ENCODE results near the gene CAGE1.
A peak's percentile ranks its signal among the peaks of the same experiment; 100 is the strongest.

CAGE1 gene

GRCh38 chr6:7418238-7418905, 28.8 kb upstream of the CAGE1 start:
- Mint-ChIP-seq H3K9me3 (ENCODE audit: low read depth) (no peaks in the 10 kb centered on the region), H3K4me1 (ENCODE audit: low read depth) (peaks cover 2% of the 10 kb centered on the region), H3K36me3 (peaks cover 24% of the 10 kb centered on the region), H3K27me3 (no peaks in the 10 kb centered on the region), H3K27ac (peak overlapping the region; percentile 37), H3K4me3 (no peak overlapping the region)

GRCh38 chr6:7417684-7418083, 28.1 kb upstream of the CAGE1 start:
- Mint-ChIP-seq H3K27ac (peak overlapping the region; percentile 37), H3K4me3 (no peak overlapping the region), H3K9me3 (ENCODE audit: low read depth) (no peaks in the 10 kb centered on the region)

GRCh38 chr6:7414811-7415210, 25.3 kb upstream of the CAGE1 start:
- H3K27me3 Mint-ChIP-seq, result no peaks in the 10 kb centered on the region
- no peak overlapping the region for H3K4me3 Mint-ChIP-seq
- H3K36me3 Mint-ChIP-seq, result peaks cover 26% of the 10 kb centered on the region
- H3K27ac Mint-ChIP-seq, result no peak overlapping the region
- H3K4me1 Mint-ChIP-seq (ENCODE audit: low read depth), result peaks cover 2% of the 10 kb centered on the region
- no peaks in the 10 kb centered on the region for H3K9me3 Mint-ChIP-seq (ENCODE audit: low read depth)

More at GRCh38 chr6:7417684-7418083, 28.1 kb upstream of the CAGE1 start:
- Mint-ChIP-seq H3K4me1 (ENCODE audit: low read depth) (peaks cover 2% of the 10 kb centered on the region), H3K36me3 (peaks cover 21% of the 10 kb centered on the region), H3K27me3 (no peaks in the 10 kb centered on the region)

- H3K27me3 Mint-ChIP-seq, result no peaks in the 10 kb centered on the region
- no peak overlapping the region for H3K4me3 Mint-ChIP-seq
- no peaks in the 10 kb centered on the region for H3K9me3 Mint-ChIP-seq (ENCODE audit: low read depth)
- H3K36me3 Mint-ChIP-seq, result peaks cover 22% of the 10 kb centered on the region
- H3K4me1 Mint-ChIP-seq (ENCODE audit: low read depth), result no peaks in the 10 kb centered on the region
- H3K27ac Mint-ChIP-seq, result no peak overlapping the region
Measured at GRCh38 chr6:7413151-7413823, 23.7 kb upstream of the CAGE1 start.

GRCh38 chr6:7411328-7411727, 21.8 kb upstream of the CAGE1 start:
- no peaks in the 10 kb centered on the region for H3K9me3 Mint-ChIP-seq (ENCODE audit: low read depth)
- no peak overlapping the region for H3K4me3 Mint-ChIP-seq
- H3K27ac Mint-ChIP-seq, result no peak overlapping the region
- peaks cover under 1% of the 10 kb centered on the region for H3K4me1 Mint-ChIP-seq (ENCODE audit: low read depth)
- H3K27me3 Mint-ChIP-seq, result no peaks in the 10 kb centered on the region
- peaks cover 14% of the 10 kb centered on the region for H3K36me3 Mint-ChIP-seq

- H3K36me3 Mint-ChIP-seq, result peaks cover 15% of the 10 kb centered on the region
- no peak overlapping the region for H3K27ac Mint-ChIP-seq
- peaks cover 1% of the 10 kb centered on the region for H3K4me1 Mint-ChIP-seq (ENCODE audit: low read depth)
- H3K4me3 Mint-ChIP-seq, result no peak overlapping the region
- no peaks in the 10 kb centered on the region for H3K27me3 Mint-ChIP-seq
- H3K9me3 Mint-ChIP-seq (ENCODE audit: low read depth), result no peaks in the 10 kb centered on the region
Measured at GRCh38 chr6:7410851-7411250, 21.3 kb upstream of the CAGE1 start.

GRCh38 chr6:7409740-7410139, 20.2 kb upstream of the CAGE1 start:
- no peak overlapping the region for H3K27ac Mint-ChIP-seq
- H3K36me3 Mint-ChIP-seq, result peaks cover 20% of the 10 kb centered on the region
- H3K4me1 Mint-ChIP-seq (ENCODE audit: low read depth), result peaks cover 1% of the 10 kb centered on the region
- no peak overlapping the region for H3K4me3 Mint-ChIP-seq
- no peaks in the 10 kb centered on the region for H3K9me3 Mint-ChIP-seq (ENCODE audit: low read depth)
- H3K27me3 Mint-ChIP-seq, result no peaks in the 10 kb centered on the region

- Mint-ChIP-seq H3K27ac (no peak overlapping the region), H3K4me3 (no peak overlapping the region), H3K27me3 (no peaks in the 10 kb centered on the region), H3K9me3 (ENCODE audit: low read depth) (no peaks in the 10 kb centered on the region), H3K36me3 (peaks cover 23% of the 10 kb centered on the region), H3K4me1 (ENCODE audit: low read depth) (peaks cover 1% of the 10 kb centered on the region)
Measured at GRCh38 chr6:7406743-7407142, 17.2 kb upstream of the CAGE1 start.

GRCh38 chr6:7404546-7404945, 15.0 kb upstream of the CAGE1 start:
- no peaks in the 10 kb centered on the region for H3K27me3 Mint-ChIP-seq
- no peak overlapping the region for H3K27ac Mint-ChIP-seq
- peaks cover 26% of the 10 kb centered on the region for H3K36me3 Mint-ChIP-seq
- no peak overlapping the region for H3K4me3 Mint-ChIP-seq
- H3K4me1 Mint-ChIP-seq (ENCODE audit: low read depth), result peaks cover 1% of the 10 kb centered on the region
- H3K9me3 Mint-ChIP-seq (ENCODE audit: low read depth), result no peaks in the 10 kb centered on the region

GRCh38 chr6:7402716-7403115, 13.2 kb upstream of the CAGE1 start:
- no peak overlapping the region for H3K27ac Mint-ChIP-seq
- no peaks in the 10 kb centered on the region for H3K27me3 Mint-ChIP-seq
- peaks cover 4% of the 10 kb centered on the region for H3K4me1 Mint-ChIP-seq (ENCODE audit: low read depth)
- no peaks in the 10 kb centered on the region for H3K9me3 Mint-ChIP-seq (ENCODE audit: low read depth)
- H3K4me3 Mint-ChIP-seq, result no peak overlapping the region
- H3K36me3 Mint-ChIP-seq, result peaks cover 27% of the 10 kb centered on the region

GRCh38 chr6:7401075-7401474, 11.5 kb upstream of the CAGE1 start:
- no peak overlapping the region for H3K27ac Mint-ChIP-seq
- peaks cover 24% of the 10 kb centered on the region for H3K36me3 Mint-ChIP-seq
- H3K4me3 Mint-ChIP-seq, result no peak overlapping the region
- H3K27me3 Mint-ChIP-seq, result no peaks in the 10 kb centered on the region
- H3K9me3 Mint-ChIP-seq (ENCODE audit: low read depth), result no peaks in the 10 kb centered on the region
- H3K4me1 Mint-ChIP-seq (ENCODE audit: low read depth), result peaks cover 3% of the 10 kb centered on the region

GRCh38 chr6:7392402-7392801, 2.9 kb upstream of the CAGE1 start:
- H3K36me3 Mint-ChIP-seq, result peaks cover 16% of the 10 kb centered on the region
- H3K9me3 Mint-ChIP-seq (ENCODE audit: low read depth), result no peaks in the 10 kb centered on the region
- H3K27me3 Mint-ChIP-seq, result no peaks in the 10 kb centered on the region
- peaks cover 49% of the 10 kb centered on the region for H3K4me1 Mint-ChIP-seq (ENCODE audit: low read depth)
- H3K27ac Mint-ChIP-seq, result no peak overlapping the region
- peak overlapping the region; percentile 97 for H3K4me3 Mint-ChIP-seq

GRCh38 chr6:7391151-7391550, 1.6 kb upstream of the CAGE1 start:
- H3K4me1 Mint-ChIP-seq (ENCODE audit: low read depth), result peaks cover 49% of the 10 kb centered on the region
- no peaks in the 10 kb centered on the region for H3K9me3 Mint-ChIP-seq (ENCODE audit: low read depth)
- peaks cover 16% of the 10 kb centered on the region for H3K36me3 Mint-ChIP-seq
- no peaks in the 10 kb centered on the region for H3K27me3 Mint-ChIP-seq
- H3K27ac Mint-ChIP-seq, result peak overlapping the region; percentile 99
- peak overlapping the region; percentile 97 for H3K4me3 Mint-ChIP-seq

- Mint-ChIP-seq H3K4me3 (peak overlapping the region; percentile 97), H3K27ac (peak overlapping the region; percentile 99), H3K9me3 (ENCODE audit: low read depth) (no peaks in the 10 kb centered on the region), H3K27me3 (no peaks in the 10 kb centered on the region), H3K36me3 (peaks cover 16% of the 10 kb centered on the region), H3K4me1 (ENCODE audit: low read depth) (peaks cover 49% of the 10 kb centered on the region)
Measured at GRCh38 chr6:7390226-7390878, 810 bp upstream of the CAGE1 start.

GRCh38 chr6:7389162-7389450, 436 bp downstream of the CAGE1 start:
- no peaks in the 10 kb centered on the region for H3K9me3 Mint-ChIP-seq (ENCODE audit: low read depth)
- peak overlapping the region; percentile 99 for H3K27ac Mint-ChIP-seq
- H3K4me1 Mint-ChIP-seq (ENCODE audit: low read depth), result peaks cover 44% of the 10 kb centered on the region
- H3K27me3 Mint-ChIP-seq, result no peaks in the 10 kb centered on the region
- peaks cover 13% of the 10 kb centered on the region for H3K36me3 Mint-ChIP-seq
- peak overlapping the region; percentile 97 for H3K4me3 Mint-ChIP-seq
